Right atrium auricular region (tissue), 2 donors: ENCODE results near the gene GRXCR2. TPM values are rescaled to one million over a fixed set of nuclear protein-coding genes. Genes with fewer than 3 reads are reported as not detected.

ENCODE experiments used
- DNase-seq: peaks from one replicate; pipeline ENCODE4 v3.0.0-alpha.2; 2019; ENCODE audit warnings: low spot score
- H3K27ac ChIP-seq, 2 donors: fragments of 200-600 bp; sonication (generic); 1 replicate in 1 of 2; 2 replicates in 1 of 2; pipeline ENCODE4 v1.5.1; 2016 to 2019
- H3K27me3 ChIP-seq, 2 donors: fragments of 200-600 bp; sonication (generic); one replicate each; pipeline versions ENCODE4 v1.5.1 to v1.6.0; 2017 to 2019
- H3K36me3 ChIP-seq: fragments of 200-600 bp; sonication (generic); one replicate; pipeline ENCODE4 v1.5.1; 2016
- H3K4me1 ChIP-seq, 2 donors: fragments of 200-600 bp; sonication (generic); one replicate each; pipeline versions ENCODE4 v1.5.1 to v1.6.0; 2017 to 2019
- H3K4me3 ChIP-seq, 2 donors: fragments of 200-600 bp; sonication (generic); 1 replicate in 1 of 2; 2 replicates in 1 of 2; pipeline ENCODE4 v1.5.1; 2017 to 2019; ENCODE audit warnings: mild to moderate bottlenecking in 1 of 2, moderate library complexity in 1 of 2
- H3K9me3 ChIP-seq, 2 donors: fragments of 200-600 bp; sonication (generic); one replicate each; pipeline ENCODE4 v1.5.1; 2019
- total RNA-seq, 2 donors: library from RNA; depleted of rRNA; stranded (reverse); fragments of >200 nt; gene quantifications; one replicate each; pipeline ENCODE4 v1.1.0, GENCODE V29; 2016
- TF ChIP-seq, protein P1 (sequence below), 2 donors: fragments of 200-600 bp; sonication (generic); IDR thresholded peaks; one replicate each; pipeline ENCODE4 v1.5.1; 2019; ENCODE audit warnings: antibody characterized with exemption in 2 of 2

The GRXCR2 gene
- total RNA-seq, 2 donors from 2014 or later = 0.24 to 1.0 TPM

GRCh38 chr5:145859897-145860296 lies 12.9 kb downstream of the GRXCR2 start:
- peaks cover 0 to 26% of the 10 kb centered on the region in 2 donors for H3K4me1 ChIP-seq
- DNase-seq = no peak
- no peaks in the 10 kb centered on the region for H3K9me3 ChIP-seq
- TF ChIP-seq, protein P1, sequence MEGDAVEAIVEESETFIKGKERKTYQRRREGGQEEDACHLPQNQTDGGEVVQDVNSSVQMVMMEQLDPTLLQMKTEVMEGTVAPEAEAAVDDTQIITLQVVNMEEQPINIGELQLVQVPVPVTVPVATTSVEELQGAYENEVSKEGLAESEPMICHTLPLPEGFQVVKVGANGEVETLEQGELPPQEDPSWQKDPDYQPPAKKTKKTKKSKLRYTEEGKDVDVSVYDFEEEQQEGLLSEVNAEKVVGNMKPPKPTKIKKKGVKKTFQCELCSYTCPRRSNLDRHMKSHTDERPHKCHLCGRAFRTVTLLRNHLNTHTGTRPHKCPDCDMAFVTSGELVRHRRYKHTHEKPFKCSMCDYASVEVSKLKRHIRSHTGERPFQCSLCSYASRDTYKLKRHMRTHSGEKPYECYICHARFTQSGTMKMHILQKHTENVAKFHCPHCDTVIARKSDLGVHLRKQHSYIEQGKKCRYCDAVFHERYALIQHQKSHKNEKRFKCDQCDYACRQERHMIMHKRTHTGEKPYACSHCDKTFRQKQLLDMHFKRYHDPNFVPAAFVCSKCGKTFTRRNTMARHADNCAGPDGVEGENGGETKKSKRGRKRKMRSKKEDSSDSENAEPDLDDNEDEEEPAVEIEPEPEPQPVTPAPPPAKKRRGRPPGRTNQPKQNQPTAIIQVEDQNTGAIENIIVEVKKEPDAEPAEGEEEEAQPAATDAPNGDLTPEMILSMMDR (IDR thresholded peaks at IDR 0.05) = no peak
- peak overlapping the region in 1 of 2 donors; percentile 79 for H3K27ac ChIP-seq
- no peaks in the 10 kb centered on the region for H3K36me3 ChIP-seq
- no peak overlapping the region for H3K4me3 ChIP-seq
- no peaks in the 10 kb centered on the region for H3K27me3 ChIP-seq

GRCh38 chr5:145859453-145859852 lies 13.4 kb downstream of the GRXCR2 start:
- no peak overlapping the region for H3K4me3 ChIP-seq
- DNase-seq = no peak
- peak overlapping the region; percentile 19 to 79 for H3K27ac ChIP-seq
- no peaks in the 10 kb centered on the region for H3K9me3 ChIP-seq
- H3K36me3 ChIP-seq = no peaks in the 10 kb centered on the region
- no peaks in the 10 kb centered on the region for H3K27me3 ChIP-seq
- H3K4me1 ChIP-seq = peaks cover 0 to 26% of the 10 kb centered on the region in 2 donors
- TF ChIP-seq, protein P1 (IDR thresholded peaks at IDR 0.05) = no peak

DNA sequence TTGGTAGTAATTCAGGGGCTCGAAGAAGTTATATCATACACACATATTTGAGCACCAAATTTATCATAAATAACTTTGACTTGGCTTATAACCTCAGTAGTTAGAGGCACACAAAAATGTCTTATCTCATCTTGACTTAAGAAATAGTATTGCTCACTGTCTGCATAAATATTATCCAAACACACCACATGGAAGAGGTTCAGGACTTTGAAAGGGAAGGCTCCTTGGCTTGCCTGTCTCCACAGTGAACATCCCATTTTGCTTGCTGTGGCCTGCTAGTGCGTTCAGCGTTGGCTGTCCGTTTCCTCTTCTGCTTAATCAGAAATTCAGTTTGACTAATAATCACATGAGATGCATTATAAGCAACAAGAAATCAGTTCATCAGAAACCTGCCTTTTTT lies 13.9 kb downstream of the GRXCR2 start:
- Histone ChIP-seq H3K27me3 (no peaks in the 10 kb centered on the region), H3K36me3 (no peaks in the 10 kb centered on the region), H3K27ac (peak overlapping the region; percentile 19 to 79), H3K9me3 (no peaks in the 10 kb centered on the region), H3K4me1 (peaks cover 0 to 26% of the 10 kb centered on the region in 2 donors), H3K4me3 (no peak overlapping the region)
- no peak for DNase-seq
- TF ChIP-seq, protein P1 (IDR thresholded peaks at IDR 0.05) = no peak

DNA sequence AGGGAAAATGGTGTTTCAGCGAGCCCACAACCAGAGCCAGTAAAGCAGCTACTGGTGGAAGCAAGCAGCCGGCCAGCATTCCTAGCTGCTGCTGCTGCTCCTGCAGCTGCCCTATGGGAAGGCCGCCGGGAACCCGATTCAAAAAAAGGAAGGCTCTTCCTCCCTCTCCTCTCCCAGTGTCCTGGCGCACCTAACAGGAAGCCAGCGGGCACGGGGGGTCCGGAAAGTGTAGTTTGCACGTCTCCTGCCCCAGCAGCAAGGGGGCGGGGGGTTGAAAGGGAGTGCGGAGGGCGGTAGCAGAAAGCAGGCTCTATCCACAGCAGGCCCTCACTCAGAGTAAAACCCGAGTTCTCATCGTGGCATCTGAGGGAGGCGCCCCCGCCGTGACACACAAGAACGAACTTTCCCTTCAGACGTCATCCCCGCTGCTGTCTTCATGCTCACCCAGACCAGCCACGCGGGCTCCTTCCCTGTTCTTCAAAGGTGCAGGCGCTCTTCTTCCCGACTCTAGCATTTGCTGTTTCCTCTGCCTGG lies 16.5 kb downstream of the GRXCR2 start:
- peak; percentile 78 for DNase-seq
- peak overlapping the region; percentile 58 to 79 for H3K27ac ChIP-seq
- no peaks in the 10 kb centered on the region for H3K36me3 ChIP-seq
- no peaks in the 10 kb centered on the region for H3K9me3 ChIP-seq
- H3K27me3 ChIP-seq = no peaks in the 10 kb centered on the region
- TF ChIP-seq, protein P1 (IDR thresholded peaks at IDR 0.05) = no peak
- peaks cover 0 to 26% of the 10 kb centered on the region in 2 donors for H3K4me1 ChIP-seq
- peak overlapping the region; percentile 7 to 38 for H3K4me3 ChIP-seq

DNA sequence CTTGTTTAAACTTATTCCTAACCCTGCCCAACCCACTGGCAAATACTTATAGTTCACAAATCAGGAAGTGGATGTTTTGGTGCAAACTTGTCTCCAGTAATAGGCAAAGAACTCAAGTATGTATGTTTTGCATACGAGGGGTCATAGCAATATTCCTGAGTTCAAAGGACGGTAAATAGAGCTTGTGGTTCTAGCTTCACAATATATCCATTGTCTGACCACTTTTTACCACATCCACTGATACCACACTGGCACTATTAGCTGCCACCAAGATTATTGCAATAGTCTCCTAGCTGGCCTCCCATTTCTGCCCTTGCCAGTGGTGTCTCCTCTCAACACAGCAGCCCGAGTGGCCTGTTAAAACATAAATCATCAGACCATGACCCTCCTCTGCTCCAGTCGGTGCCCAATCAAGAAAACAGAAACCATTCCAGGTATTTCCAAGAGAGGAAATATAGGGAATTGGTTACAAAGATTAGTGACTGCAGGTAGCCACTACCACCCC lies 17.0 kb downstream of the GRXCR2 start:
- no peaks in the 10 kb centered on the region for H3K36me3 ChIP-seq
- no peaks in the 10 kb centered on the region for H3K27me3 ChIP-seq
- peak overlapping the region; percentile 58 to 79 for H3K27ac ChIP-seq
- TF ChIP-seq, protein P1 (IDR thresholded peaks at IDR 0.05) = no peak
- H3K4me1 ChIP-seq = peaks cover 0 to 26% of the 10 kb centered on the region in 2 donors
- no peak for DNase-seq
- H3K4me3 ChIP-seq = peak overlapping the region in 1 of 2 donors; percentile 38
- H3K9me3 ChIP-seq = no peaks in the 10 kb centered on the region
